HG03196 (cell line): ENCODE measurements around the gene FPR3.
"Not testable (repeated sequence)": the region's sequence is repeated elsewhere in the genome, so short reads cannot be mapped to it uniquely, and the experiment has no call there.

Experiments used
- ATAC-seq: cut with Tn5 transposase; IDR thresholded peaks from one replicate; pipeline ENCODE4 v1.9.1; 2021; ENCODE audit not compliant: unreplicated experiment

FPR3 gene

DNA sequence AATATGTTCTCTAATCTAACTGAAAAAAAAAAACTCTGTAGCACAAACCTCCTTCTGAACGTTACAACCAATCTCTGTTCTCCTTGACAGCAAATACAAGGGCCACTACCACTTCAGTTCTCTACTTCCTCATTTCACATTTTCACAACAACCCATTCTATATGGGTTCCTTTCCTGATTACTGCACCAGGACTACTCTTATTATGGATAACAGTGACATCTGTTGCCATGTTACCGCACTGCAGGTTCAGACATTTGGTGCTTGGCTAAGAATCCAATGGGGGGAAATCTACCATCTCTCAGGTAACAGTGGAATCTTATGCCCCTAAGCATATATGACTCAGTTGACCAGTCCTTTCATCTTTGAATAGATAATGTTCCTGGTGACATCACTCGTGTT lies 11.6 kb upstream of the FPR3 start:
- no peak for ATAC-seq

DNA sequence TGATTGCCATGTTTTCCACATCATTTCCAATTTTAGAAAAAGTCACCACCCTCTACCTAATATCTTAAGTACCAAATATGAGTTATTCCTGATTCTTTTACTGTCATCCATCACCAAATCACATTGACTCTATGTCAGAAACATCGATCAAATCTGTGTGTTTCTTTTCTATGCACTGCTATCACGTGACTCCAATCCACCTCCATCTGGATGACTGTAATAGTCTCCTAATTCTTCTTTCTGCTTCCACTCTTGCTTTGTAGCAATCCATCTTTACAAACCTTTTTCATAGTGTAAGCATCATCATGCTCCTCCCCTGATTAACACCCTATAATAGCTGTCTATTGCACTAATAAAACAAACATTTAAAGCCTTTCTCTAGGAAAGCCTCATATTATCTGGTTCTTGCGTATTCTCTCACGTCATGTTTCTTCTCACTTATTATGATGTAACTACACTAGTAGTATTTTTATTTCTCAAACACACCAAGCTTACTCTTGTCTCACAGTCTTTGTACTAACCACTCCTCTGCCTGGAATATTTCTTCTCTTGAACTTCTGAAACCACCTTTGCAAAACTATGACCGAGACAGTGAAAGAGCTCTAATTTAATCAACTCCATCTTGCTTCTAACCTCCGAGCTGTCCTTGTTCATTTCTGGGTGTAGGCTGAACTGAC lies 10.7 kb upstream of the FPR3 start:
- no peak for ATAC-seq

DNA sequence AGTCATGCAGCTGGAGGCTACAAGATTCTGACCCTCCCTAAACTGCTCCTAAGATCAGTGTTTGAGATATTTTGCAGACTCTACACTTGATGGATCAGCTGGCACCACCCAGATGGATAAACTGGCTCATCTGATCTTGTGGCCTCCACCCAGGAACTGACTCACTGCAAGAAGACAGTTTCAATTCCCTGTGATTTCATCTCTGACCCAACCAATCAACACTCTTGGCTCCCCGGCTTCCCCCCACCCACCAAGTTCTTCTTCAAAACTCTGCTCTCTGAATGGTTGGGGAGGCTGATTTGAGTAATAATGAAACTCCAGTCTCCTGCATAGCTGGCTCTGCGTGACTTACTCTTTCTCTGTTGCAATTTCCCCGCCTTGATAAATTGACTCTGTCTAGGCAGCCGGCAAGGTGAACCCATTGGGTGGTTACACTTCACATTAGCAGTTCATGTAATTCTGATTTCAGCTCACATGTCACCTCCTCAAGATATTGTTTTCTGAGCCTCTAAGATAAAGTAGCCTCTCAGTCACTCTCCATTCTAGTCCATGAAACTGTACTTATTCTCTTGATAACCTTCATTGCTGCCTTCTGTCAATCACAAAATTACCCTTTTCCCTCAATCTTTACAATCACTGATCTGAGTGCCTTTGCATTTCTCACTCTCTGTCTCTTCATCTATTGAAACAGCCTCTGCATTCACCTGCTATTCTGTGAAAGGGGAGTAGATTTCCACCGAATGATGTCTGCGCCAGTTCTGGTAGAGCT lies 9.9 kb upstream of the FPR3 start:
- no peak for ATAC-seq

DNA sequence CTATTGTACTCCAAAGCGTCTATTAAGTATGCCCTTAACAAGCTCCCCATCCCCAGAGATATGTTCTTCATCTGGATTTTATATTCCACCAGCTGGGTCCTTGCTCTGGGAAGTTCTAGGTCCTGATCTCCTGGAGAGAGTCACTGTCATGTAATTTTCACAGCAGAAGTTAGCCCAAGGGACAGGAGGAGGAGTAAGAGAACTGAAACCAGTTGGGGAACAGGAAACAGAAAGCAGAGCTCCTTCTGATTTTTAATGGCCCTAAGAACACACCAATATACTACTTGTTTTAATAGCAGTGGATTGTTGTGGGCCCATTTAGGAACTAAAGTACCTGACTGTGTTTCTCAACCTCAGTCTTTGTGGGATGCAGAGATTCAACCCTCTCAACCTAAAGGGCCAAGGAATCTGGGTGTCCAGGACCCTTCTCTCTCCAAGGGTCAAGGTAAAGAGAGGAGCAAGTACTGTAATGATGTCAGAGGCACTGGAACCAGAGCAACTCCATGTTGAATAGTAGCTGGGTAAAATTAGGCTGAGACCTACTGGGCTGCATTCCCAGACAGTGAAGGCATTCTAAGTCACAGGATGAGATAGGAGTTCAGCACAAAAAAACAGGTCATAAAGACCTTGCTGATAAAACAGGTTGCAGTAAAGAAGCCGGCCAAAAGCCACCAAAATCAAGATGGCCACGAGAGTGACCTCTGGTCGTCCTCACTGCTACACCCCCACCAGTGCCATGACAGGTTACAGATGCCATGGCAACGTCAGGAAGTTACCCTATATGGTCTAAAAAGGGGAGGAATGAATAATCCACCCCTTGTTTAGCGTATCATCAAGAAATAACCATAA lies 8.1 kb upstream of the FPR3 start:
- no peak for ATAC-seq

DNA sequence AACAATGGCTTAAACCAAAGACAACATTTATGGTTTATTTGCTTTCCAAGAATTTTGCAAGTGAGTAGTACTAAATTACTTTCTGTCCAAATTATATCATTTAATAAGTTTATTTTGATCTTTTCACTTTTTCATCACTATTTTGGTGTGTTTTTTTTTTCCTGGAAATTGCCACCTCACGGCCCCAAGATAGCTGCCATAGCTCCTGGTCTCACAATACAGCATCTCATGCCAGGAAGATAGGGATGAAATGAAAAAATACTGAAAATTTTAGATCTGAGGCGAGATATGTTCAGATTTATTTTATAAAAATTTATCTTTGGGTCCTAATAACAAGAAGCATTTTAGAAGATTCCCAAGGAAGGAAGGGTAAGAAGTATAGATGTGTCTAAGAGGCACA lies 6.9 kb upstream of the FPR3 start:
- ATAC-seq: no peak

DNA sequence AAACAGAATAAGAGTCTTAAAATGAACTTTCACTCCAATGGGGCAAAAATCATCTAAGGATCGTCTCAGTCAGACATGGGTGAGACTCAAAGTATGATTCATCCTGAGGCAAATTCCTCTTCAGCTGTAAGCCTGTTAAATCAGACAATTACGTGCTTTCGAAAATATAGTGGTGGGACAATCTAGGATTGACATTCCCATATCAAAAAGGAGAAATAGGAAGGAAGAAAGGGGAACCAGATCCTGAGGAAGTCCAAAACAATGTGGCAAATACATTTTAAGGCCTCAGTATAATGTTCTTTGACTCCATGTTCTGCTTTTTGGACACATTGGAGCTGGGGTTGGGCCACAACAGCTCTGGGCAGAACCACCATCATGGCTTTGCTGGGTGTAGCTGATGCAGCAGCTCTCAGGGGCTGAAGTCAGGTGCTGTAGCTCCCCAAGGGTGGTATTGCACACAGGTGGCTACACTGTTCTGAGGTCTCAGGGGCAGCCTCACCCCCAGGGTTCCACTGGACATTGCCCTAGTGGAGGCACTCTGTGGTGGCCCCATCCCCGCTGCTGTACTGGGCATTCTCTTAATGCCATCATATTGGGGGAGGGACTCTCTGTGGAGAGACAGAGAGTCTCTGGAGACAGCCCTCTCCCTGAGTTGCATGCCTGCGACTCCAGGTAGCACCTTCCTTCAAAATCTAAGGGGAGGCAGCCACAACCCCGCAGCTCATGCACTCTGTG lies 5.7 kb upstream of the FPR3 start:
- no peak for ATAC-seq

DNA sequence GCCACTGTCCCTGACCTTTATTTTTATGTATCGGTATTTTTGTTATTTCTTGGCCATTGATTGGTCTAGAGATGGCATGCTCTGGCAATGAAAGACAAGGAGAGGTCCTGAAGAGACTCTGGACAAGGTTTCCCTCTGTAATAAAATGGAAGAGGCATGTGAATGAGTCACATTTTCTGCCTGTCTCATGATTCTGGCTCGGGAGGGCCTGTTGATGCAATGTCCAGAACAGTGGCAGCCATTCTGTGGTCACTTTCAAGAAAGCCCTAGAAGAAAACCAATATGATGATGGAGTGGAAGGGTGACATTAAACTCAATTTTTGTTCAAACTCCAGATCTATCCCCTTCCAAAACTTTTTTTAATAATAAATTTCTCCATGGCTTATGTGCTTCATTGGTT lies 2.0 kb upstream of the FPR3 start:
- no peak for ATAC-seq

DNA sequence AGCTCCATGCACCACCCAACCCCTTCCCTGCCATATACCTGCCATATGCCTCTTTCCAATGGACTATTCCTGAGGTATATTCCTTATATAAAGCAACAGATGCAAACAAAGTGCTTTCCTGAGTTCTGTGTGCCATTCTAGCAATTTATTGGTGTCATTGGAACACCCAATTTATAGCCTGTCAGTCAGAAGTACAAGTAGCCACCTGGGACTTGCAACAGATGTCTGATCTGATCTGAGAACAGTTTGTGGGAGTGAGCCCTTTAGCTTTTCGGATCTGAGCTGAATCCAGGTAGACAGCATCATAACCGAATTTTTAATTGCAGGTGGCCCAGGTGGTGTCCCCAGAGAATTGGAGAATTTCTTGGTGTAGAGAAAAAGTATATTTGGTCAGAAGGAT lies 963 bp upstream of the FPR3 start:
- no peak for ATAC-seq

DNA sequence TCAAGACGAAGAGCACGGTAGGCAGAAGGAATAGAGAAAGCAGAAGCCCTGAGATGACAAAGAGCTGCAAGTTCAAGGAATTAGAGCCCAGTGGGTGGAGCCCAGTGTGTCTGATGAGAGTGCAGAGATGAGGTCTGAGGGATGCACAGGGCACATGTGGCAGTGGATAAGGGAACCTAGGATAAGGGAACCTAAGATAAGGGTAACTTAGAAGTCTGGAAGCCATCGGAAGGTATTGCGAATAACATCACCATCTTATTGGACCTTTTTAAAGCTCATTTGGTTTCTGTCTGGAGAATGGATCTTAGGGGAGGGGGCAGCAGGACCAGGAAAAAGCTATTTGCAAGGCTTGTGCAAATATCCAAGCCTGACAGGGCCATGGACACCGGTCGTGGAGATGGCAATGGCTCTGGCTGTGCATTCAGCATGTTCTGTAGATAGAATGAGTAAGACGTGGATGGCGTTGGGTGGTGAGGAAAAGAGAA lies 1.3 kb downstream of the FPR3 start:
- ATAC-seq: no peak

DNA sequence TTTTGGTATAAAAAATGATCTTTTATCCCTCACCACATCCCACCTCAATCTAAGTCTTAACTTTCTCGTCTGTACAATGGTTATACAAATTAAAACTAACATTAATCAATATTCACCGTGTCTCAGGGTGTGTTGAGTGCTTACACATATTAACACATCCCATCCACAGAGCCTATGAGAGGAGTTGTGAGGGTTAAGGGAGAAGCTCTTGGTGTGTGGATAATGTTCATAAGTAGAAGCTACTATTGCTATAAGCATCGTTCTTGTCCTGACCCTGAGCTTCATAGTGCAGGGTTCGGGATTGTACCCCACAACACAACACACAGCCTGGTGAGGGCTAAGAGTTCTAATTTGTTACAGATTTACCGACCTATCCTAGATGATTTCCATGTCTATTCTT lies 2.5 kb downstream of the FPR3 start:
- ATAC-seq: no peak

DNA sequence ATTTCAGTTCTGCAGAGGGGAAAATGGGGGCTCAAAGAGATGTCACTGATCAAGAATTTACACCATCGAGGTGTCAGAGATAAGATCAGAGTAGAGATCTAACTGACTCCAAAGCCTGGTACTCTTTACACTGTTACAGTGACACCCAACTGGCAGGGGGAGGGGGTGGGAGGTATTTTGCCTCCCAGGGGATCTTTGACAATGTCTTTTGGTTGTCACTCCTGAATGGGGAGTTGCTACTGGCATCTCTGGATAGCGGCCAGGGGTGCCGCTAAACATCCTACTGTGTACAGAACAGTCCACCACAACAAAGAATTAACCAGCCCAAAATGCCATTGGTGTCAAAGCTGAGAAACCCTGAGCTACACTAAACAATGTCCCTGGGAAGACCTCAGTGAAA lies 3.1 kb downstream of the FPR3 start:
- no peak for ATAC-seq

DNA sequence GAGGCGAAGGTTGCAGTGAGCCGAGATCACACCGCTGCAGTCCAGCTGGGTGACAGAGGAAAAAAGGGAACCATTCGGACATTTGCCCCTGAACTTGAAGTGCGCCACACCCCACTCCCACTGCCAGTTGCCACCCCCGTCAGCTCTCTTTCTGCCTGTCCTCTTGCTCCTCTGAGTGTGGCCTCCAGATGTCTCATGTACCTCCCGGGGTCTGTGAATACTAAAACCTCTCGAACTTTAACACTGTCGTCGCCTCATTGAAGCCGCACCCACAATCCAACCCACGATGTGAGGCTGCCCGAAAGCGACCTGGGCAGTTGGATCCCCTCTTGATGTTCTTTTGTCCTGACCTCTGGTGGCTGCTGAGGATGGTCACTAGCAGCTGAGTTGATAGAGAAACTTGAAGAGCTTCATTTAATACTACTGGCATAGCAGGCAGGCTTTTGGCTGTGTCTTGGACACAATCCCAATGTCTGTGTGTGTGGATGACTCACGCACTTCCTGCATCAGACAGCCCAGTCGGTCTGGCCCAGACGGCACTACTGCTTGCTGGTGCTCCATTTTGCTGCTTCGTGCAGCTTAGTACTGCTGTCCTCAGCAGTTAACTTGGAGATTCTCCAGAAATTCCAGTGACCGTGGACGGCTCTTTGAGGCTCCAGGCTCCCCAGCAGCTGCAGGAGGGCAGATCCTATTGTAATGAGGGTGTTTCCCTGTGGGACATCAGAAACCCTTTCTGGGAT lies 4.2 kb downstream of the FPR3 start:
- no peak for ATAC-seq

DNA sequence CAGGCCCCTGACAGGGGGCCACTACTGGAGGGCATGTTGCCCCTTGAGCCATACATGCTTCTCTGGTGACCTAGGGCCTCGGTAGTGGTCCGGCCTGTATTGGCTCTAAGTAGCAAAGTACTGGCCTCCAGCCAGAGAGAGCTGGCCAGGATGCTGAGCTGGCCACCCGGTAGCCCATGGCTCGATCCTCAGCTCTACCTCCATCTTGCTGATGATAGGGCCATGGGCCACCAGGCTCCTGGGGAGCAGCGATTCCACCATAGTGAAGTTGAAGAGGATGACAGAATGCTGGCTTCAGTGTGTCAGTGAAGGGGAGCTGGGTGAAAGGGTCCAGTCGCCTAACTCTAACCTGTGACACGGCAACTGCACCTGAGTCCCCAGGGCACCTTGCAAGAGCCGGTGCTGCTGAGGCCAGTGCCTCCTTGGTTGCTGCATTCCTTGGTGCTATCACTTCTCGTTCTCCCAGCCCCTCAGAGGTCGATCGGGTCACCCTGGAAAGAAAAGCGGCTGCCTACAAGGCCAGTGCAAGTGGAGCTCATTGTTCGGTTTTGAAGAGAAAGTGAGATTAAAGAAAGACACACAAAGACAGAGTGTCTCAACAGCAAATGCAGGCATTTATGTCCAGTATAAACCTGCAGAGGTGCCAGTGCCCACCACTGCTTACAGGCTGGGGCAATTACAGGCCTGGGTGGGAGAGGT lies 5.0 kb downstream of the FPR3 start:
- no peak for ATAC-seq

DNA sequence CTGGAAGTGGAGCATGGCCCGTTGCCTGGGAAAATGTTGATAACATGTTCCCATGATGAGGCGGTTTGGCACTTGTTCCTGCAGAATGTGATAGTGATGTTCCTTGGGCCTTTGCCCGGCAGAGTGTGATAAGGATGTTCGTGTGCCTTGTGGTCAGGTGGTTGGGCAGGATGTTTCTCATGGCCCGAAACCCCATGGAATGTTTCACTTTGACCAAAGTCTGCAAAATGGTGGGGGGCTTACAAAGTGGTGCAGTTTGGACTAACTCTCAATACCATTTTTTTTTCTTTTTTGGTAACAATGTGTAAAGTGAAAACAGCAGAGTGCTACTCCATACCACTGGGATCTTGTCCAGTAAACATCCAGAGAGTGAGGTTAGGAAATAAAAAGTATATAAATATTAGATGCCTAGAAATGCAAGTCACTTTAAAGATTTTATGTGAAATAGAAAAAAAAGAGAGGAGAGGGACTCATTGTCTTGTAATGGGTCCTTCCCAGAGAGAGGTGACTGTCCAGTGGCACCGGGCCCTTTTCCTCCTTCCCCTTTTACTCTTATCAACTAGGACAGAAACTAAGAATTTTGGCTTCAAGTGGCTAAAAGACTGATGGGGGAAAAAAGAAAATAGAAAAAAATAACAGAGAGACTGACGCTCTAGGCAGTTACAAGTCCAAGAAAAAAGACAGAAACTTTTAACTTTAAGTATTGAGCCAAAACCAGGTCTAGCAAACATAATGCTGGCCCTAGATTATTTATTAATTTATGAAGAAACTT lies 5.7 kb downstream of the FPR3 start:
- ATAC-seq: no peak

DNA sequence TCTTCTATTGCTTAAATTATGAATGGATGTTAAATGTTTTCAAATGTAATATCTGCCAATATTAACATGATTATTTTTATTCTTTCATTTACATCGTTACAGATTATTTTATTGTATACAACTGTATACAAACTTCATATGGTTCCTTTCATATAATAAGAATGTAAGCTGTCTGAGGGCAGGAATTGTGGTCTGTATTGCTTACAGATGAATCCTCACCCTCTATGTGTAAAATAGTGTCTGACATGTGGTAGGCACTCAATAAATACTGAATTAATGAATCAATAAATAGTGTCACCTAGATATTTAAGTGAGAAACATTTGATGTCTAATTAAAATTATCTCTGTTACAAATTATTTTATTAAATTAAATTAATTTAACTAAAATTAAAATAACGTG lies 7.8 kb downstream of the FPR3 start:
- ATAC-seq: no peak

DNA sequence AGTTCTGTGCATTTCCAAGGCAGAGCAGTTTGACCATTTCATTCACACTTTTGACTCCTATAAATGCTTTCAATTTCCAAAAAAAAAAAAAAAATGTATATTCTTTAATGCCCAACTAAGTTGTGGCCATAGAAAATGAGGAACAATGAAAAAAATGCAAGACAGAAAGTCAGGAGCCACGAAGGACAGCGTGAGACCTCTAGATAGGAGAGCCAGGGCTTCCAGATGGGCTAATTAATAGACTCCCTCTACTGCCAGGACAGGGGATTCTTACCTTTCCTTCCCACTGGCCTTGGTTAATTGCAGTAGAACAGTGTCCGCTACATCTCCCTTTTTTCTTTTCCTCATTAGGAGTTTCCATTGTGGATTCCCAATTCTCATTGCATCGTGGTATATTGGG lies 8.6 kb downstream of the FPR3 start:
- ATAC-seq: no peak

DNA sequence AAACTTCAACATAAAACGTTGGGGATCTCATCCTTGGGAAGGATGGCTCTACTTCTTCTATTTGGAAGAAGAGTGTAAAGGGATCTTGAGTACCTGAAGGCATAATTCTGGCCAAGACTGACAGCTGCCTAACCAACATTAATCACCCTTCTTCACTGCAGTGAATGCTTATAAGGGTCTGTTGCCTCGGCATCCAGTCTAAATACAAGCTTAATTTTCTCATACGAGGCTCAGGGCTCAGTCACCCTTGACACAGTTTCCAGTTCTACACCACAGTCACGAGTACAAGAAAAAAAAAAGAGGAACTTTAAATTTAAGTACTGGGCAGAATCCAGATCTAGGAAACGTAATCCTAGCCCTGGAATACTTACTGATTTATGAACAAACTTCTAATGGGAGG lies 9.0 kb downstream of the FPR3 start:
- ATAC-seq: no peak

DNA sequence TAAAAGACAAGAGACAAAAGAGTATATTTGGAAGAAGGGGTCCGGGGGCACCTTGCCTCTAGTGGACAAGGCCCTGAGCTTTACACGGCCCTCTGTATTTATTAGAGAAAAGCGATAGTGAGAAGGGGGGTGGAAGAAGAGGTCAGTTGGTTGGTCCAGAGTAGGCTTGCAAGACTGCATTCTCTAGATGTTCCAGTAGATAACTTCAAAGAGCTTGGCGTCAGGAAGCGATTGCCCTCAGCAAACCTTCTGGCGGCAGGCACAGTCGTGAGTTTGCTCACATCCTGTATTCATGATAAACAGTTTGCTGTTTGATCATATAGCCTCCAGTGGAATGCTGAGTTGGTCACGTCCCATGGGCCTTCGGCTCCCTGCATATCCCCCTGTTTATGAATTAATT lies 9.8 kb downstream of the FPR3 start:
- ATAC-seq: not testable (repeated sequence)

DNA sequence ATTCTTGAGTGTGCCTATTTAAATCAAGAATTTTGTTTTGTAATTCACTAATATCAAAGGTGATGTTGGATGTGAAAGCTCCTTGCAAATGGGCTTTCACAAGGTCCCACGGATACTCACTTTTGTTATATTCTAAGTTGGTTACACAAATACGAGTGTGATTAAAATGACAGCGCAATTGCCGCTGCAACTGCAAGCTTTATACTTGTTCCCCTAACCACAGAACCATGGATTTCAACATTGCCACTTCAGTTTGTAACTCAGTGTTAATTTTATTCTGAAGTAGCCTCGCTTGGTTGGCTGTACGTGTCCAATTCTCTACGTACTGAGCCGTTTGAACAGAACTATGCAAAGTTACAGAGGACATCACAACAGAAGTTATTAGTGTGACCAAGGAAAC lies 10.4 kb downstream of the FPR3 start:
- ATAC-seq: not testable (repeated sequence)
